ENCODE data around the gene NFKBIA.
"Not testable (repeated sequence)": the region's sequence is repeated elsewhere in the genome, so short reads cannot be mapped to it uniquely, and the experiment has no call there.

The NFKBIA gene

GRCh38 chr14:35378425-35379233 is 25.9 kb downstream of the NFKBIA start:
- TF ChIP-seq CTCF (IDR thresholded peaks at IDR 0.05; ENCODE audit: insufficient read depth, low read depth, low read length, missing control alignments) = no peak
- no peak for DNase-seq (ENCODE audit: low read depth)
- H3K4me3 ChIP-seq (ENCODE audit: low read length) = no peak overlapping the region

- H3K4me3 ChIP-seq (ENCODE audit: low read length) = no peak overlapping the region
- DNase-seq (ENCODE audit: low read depth) = peak; percentile 66
- no peak for TF ChIP-seq CTCF (IDR thresholded peaks at IDR 0.05; ENCODE audit: insufficient read depth, low read depth, low read length, missing control alignments)
Measured at GRCh38 chr14:35375558-35376025, 29.0 kb downstream of the NFKBIA start.

- no peak for TF ChIP-seq CTCF (IDR thresholded peaks at IDR 0.05; ENCODE audit: insufficient read depth, low read depth, low read length, missing control alignments)
- H3K4me3 ChIP-seq (ENCODE audit: low read length) = no peak overlapping the region
- peak; percentile 98 for DNase-seq (ENCODE audit: low read depth)
Measured at GRCh38 chr14:35374263-35374712, 30.3 kb downstream of the NFKBIA start.

- not testable (repeated sequence) for H3K4me3 ChIP-seq (ENCODE audit: low read length); DNase-seq (ENCODE audit: low read depth)
Measured at GRCh38 chr14:35373208-35373607, 31.3 kb downstream of the NFKBIA start.

- DNase-seq (ENCODE audit: low read depth) = no peak
- no peak overlapping the region for H3K4me3 ChIP-seq (ENCODE audit: low read length)
- no peak for TF ChIP-seq CTCF (IDR thresholded peaks at IDR 0.05; ENCODE audit: insufficient read depth, low read depth, low read length, missing control alignments)
Measured at GRCh38 chr14:35370969-35371368, 33.6 kb downstream of the NFKBIA start.

- H3K4me3 ChIP-seq (ENCODE audit: low read length) = no peak overlapping the region
- peak; percentile 91 for DNase-seq (ENCODE audit: low read depth)
- no peak for TF ChIP-seq CTCF (IDR thresholded peaks at IDR 0.05; ENCODE audit: insufficient read depth, low read depth, low read length, missing control alignments)
Measured at GRCh38 chr14:35369701-35370191, 34.8 kb downstream of the NFKBIA start.

GRCh38 chr14:35368583-35369392 is 35.8 kb downstream of the NFKBIA start:
- H3K4me3 ChIP-seq (ENCODE audit: low read length) = no peak overlapping the region
- no peak for TF ChIP-seq CTCF (IDR thresholded peaks at IDR 0.05; ENCODE audit: insufficient read depth, low read depth, low read length, missing control alignments)
- no peak for DNase-seq (ENCODE audit: low read depth)

Data from epithelial cell of esophagus (primary cell).